Measurements from ENCODE around the gene SPATS2L. TPM values are rescaled to one million over a fixed set of nuclear protein-coding genes. Genes with fewer than 3 reads are reported as not detected.

Gene SPATS2L
- total RNA-seq, 1 experiment from 2014 or later: 66.2 TPM

DNA sequence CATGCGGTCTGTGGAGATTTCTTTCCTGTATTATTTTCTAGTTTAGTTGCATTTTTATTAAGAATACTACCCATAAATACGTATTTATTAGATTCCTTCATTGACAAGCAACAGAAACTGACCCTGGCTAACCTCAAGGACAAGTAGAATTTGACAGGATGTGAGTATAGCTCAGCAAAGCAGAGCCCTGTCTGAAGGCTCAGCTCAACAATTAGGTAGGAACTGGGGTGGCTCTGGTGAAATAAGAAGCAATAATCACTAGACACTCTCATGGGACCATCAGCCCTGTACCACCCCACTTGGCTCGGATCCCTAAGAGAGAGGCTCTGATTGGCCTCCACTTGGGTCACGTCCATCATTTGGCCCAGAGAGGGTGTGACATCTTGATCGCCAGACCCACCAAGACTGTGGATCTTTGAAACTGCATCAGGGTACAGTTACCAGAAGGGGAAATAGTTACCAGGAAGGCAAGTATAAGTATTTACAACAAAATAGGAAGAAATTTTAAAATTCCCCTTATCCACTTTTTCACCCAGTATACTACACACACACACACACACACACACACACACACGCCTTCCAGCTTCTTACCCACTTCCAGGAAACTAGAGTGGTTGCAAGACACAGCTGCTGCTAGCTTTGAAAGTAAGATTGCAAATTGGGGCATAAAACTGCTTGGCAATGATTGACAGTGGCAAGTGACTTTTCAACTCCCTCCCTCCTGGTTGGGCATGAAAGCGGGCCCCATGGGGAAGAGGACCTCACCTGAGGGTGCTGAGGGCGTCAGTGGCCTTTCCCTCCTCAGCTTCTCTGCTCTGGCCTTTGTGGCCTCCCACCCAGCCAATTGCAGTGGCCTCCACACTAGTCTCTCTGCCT lies 161.6 kb downstream of the SPATS2L start:
- no peak for DNase-seq (ENCODE audit: low read depth)

DNA sequence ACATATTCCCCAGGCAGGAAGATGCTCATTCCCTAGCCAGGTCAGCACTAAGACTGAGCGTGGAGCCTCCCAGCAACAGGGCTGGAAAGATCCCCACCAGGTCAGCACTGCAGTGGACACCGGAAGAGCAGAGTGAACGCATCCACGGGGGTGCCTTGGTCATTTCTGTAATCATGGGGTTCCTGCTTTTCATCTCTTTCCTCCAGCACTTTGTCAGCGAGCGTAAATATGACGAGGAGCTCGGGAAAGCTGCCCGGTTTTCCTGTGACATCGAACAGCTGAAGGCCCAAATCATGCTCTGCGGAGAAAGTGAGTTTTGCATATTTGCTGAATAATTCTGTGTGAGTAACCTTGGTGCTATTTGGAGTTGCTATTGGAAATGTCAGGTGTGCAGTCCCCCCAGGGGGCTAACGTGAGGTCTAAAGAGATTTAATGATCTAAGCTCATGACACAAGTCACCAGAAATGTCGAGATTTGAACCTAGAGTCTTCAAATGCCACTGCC lies 163.3 kb downstream of the SPATS2L start:
- no peak for DNase-seq (ENCODE audit: low read depth)

GRCh38 chr2:200470230-200470629 lies 163.7 kb downstream of the SPATS2L start:
- no peak for DNase-seq (ENCODE audit: low read depth)

DNA sequence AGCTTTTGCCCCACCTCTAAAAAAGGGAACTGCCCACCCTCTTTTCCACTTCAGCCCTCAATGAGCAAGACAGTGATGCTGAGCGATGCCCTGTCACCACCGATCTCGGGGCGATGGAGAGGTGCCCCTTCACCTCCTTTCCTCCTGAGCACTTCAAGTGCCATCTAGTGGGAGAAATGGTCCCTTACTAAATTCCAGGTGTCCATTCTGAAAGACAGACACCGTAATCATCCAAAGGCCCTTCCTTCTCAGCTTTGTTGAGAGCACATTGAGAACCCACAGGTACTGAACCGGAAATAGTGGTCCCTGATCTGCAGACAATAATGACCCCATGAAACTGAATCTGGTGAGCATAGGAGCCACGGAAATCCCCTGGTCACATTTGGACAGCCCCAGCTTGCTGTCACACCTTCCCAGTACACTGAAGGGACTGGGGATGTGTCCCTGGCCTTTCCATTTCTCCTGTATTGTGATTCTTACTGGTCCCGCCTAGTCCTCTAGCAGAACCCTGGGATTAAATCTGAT lies 164.9 kb downstream of the SPATS2L start:
- peak; percentile 31 for DNase-seq (ENCODE audit: low read depth)

DNA sequence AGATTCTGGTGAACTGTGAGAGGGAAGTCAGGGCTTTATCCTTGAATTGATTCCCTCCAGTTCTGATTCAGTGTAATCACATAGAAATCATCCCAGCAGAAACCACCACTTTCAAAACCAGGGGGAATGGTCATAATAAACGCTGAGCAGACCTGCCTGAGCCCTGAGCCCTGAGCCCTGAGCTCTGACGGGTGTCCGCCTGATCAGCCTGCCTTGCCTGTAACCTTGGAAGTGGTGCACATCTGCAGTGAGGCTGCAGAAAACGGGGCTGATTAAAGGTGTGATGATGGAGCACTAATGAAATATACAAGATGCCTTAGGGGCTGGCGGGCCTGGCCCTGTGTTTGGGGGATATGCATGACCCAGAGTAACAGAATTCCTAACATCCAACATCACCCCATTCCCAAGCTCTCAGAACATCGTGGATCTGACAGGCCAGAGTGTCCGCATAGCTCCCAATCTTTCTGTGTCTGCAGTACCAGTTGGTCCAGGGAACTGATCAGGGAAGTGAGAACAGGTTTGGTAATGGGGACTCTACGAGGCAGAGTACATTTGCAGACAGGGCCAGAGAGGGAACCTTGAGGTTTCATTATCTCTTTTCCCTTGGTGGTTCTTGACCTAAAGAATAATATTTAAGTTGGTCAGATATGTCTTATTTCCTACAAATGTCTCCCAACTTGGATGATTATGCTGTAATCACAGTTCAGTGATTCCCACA lies 165.6 kb downstream of the SPATS2L start:
- no peak for DNase-seq (ENCODE audit: low read depth)

GRCh38 chr2:200472853-200473464 lies 166.5 kb downstream of the SPATS2L start:
- no peak for DNase-seq (ENCODE audit: low read depth)

DNA sequence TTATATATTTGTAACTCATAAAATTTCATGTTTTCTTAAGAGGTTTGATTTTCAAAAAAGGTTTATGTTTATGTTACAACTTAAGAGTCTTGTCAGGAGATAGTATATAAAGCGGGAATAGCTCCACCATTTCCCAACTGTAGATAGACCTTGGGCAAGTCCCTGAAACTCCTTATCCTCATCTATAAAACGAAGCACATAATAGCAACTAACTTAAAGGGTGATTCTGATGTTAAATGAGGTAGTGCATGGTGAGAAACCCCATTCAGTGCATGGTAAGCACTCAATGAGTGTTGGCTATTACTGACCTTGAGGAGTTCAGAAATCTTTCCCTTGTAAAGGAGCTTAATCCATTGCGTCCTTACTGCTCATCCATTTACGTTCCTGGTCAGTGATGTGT lies 169.3 kb downstream of the SPATS2L start:
- DNase-seq (ENCODE audit: low read depth): no peak

DNA sequence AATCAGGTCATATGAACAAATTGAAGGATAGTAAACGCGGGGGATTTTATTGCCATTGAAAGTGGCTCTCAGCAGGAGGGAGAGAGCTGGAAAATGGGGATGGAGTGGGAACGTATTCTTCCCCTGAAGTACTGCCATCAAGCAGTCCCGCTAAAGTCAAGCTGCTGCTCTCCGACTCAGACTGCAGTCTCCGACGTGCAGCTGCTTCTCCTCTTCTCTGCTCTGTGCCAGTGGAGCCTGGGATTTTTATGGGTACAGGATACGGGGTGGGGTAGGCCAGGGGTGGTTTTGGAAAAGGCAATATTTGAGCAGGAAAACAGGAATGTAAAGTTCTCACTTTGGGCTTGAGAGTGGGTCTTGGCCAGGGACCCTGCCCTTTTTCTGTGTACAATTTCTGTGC lies 170.3 kb downstream of the SPATS2L start:
- no peak for DNase-seq (ENCODE audit: low read depth)

- DNase-seq (ENCODE audit: low read depth): no peak
These were observed 171.2 kb downstream of the SPATS2L start for GRCh38 chr2:200477667-200478131.

DNA sequence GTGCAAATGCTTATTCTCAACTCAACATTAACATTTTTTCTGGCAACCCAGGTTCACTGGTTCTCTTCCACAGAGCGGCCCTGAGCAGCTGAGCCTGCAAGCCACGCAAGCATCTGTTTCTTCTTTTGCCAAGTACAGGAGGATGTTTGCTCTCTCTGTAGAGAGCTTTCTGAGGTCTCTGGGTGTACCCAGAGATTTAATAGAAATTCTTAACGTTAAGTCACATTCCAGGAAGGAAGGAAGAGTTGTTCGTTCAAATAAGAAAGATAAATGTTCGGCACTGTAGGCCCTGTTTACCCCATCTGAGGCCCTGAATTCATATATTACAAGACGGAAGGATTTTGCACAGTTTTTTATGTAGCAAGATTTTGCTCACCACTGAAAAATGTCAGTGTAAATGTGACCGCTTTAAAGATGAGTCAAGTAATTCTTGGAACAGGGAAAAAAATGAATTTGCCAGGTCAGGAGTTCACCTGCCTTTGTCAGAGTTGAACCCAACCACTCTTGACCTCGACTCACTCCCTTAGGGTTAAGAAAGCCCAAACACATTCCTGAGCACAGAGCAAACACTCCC lies 173.3 kb downstream of the SPATS2L start:
- DNase-seq (ENCODE audit: low read depth): no peak

GRCh38 chr2:200482194-200482593 lies 175.7 kb downstream of the SPATS2L start:
- DNase-seq (ENCODE audit: low read depth): no peak

DNA sequence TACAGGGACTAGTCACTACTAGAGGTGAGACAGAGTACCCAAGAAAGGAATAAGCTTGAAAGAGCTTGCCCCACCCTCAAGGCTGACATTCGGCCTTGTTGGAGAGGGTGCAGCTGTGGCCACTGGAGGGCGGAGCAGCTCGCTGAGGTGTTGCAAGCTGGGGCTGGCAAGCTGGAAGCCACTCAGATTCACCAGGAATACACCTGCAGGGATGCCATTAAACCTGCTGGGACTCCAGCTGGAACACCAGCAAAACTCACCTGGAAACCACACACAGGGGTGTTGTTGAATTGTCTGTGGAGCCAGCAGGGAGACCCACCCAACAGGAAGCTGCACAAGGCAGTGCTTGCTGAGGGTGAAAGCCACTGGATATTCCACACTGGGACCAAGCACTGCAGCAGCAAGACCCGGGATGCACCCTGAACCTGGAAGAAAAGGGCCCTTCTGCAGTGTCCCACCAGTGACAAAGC lies 177.3 kb downstream of the SPATS2L start:
- DNase-seq (ENCODE audit: low read depth): peak; percentile 40

DNA sequence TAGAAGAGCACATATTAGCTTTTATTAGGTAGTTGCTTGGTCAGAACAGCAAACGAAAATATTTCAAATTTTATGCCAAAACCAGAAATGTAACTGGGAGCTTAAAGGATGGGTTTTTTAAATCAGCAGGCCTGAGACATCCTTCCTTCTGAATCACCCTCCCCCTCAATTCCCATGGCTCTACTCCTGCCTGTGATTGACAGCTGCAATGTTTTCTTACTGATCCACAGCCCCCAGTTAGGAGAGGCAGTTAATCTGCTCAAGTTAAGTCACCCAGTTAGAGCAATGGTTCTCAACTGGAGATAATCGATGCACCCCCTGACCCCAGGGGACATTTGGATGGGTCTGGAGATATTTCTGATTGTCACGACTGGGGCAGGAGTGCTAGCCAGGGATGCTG lies 178.4 kb downstream of the SPATS2L start:
- DNase-seq (ENCODE audit: low read depth): no peak

DNA sequence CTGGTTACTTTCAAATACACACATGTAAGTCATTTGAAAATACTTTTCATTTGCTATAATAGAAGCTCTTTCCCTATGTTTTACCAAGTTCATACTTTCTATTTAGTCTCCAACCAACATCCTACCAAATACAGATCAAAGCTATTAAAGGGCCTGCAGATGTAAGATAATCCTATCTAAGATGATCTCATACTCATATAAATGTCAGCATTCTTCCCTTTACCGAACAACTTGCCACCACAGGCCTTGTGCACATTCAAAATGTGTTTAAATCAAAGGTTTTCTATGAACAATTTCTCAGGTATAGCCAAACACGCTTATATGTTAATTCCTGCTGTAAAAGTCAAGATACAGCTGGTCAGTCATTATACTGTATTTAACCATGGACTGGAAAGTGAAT lies 180.0 kb downstream of the SPATS2L start:
- no peak for DNase-seq (ENCODE audit: low read depth)

DNA sequence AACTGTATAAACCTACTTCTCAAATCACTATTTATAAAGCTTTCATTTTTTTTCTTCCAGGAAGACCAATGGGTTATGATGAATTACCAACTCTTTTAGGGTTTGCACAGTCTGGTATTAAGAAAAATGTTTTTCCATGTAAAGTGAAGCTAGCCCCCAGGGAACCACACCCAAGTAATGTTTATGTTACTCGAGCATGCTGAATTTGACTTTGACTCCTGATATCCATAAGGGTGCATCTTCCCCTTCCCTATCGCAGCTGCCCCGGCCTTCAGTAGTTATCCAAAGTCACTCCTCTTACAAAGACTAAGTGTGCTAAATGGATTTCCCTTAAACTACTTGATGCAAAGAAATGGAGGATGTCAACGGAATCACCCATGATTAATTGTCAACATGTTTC lies 181.7 kb downstream of the SPATS2L start:
- DNase-seq (ENCODE audit: low read depth): no peak

DNA sequence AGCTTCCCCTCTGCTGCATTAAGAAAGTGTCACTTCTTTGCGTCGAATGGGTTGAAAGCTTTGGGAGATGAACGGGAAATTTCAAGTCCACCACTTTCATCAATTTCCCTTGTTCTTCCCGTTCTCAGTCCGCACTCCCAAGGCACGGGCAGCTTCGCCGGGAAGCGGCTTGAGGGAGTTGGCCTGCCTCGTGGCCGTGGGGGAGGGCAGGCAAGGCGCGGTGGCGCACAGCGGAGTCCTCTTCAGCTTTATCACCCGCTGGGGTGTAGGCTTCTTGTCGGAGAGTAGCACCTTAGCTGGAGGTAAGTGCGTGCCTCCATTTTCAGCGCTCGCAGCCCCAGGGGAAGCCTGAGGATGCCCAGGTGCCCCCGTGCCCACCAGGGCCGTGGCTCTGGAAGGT lies 183.5 kb downstream of the SPATS2L start:
- DNase-seq (ENCODE audit: low read depth): no peak

GRCh38 chr2:200492656-200493055 lies 186.2 kb downstream of the SPATS2L start:
- no peak for DNase-seq (ENCODE audit: low read depth)

GRCh38 chr2:200494048-200494447 lies 187.6 kb downstream of the SPATS2L start:
- no peak for DNase-seq (ENCODE audit: low read depth)

DNA sequence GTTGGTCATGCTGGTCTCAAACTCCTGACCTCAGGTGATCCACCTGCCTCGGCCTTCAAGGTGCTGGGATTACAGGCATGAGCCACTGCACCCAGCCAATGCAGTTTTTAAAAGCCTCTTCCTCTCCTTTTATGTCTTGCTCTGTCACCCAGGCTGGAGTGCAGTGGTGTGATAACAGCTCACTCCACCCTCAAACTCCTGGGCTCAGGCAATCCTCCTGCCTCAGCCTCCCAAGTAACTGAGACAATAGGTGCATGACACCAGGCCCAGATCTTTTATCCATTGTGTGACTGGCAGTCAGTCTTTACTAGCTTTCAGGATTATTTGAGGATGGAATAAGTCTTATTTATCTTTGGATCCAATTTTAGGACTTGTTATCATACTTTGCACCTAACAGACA lies 190.2 kb downstream of the SPATS2L start:
- DNase-seq (ENCODE audit: low read depth): no peak

DNA sequence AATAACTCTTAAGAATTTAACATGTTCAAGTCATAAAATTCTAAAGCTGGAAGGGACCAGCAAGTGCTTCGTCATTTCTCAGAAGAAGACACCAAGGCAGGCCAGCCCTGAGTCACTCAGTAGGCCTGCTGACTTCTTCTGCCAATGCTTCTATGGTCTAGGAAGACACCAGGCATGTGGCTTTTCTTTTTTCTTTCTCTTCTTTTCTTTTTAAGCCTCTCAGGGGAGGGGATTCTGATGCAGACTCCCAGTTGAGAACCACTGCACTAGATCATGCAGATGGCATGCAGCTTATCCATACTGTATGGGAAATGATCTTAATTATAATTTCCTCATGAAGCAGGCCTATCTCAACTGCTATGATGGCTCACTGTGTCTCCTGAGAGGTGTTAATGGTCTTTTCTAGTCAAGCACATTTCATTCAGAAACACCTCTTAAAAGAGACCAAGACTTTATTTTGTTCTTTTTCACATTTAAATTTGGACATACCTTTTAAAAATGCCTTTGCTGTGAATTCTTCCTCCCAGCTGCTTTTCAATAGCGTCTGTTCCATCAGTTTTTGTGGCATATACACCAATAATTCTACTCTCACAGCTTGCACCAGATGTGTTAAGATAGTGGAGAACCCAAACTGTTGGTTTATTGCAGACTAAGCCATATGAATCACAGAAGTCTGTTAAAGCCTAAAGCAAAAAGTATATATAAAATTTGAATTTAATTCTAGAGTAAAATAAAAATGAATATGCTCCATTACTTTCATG lies 192.1 kb downstream of the SPATS2L start:
- DNase-seq (ENCODE audit: low read depth): no peak

DNA sequence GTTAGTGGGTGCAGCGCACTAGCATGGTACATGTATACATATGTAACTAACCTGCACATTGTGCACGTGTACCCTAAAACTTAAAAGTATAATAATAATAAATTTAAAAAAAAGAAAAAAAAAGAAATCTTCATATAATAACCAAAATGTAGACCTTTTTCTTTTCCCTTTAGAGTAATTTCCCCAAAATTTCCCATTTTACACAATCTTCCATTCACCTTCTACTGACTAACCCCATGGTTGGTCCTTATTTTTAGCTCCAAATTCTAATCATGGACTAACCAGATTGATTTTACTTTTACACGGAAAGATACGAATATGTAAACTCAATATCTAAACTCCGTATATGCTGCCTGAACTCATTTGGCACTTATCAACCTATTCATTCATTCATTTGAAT lies 195.7 kb downstream of the SPATS2L start:
- DNase-seq (ENCODE audit: low read depth): no peak
